OCI-LY3 (cell line): Measurements from ENCODE around the gene MAP1B.

Experiments
- CTCF ChIP-seq: fragments of 200-600, 300-600 bp; sonication (generic); IDR thresholded peaks from 2 replicates; pipeline ENCODE4 v1.5.1; 2014; ENCODE audit warnings: antibody characterized with exemption, low read length, low read depth
- EZH2phosphoT487 ChIP-seq: fragments of 200-600 bp; shearing (Covaris generic); IDR thresholded peaks from 2 replicates; pipeline ENCODE4 v1.6.1; 2018; ENCODE audit warnings: antibody characterized with exemption, mixed run types, low read depth

- TF ChIP-seq CTCF: no peak
- no peak for TF ChIP-seq EZH2phosphoT487
Measured at GRCh38 chr5:72109625-72110024, 2.4 kb downstream of the MAP1B start.
